ENCODE measurements around the gene ZDHHC4.

DNA sequence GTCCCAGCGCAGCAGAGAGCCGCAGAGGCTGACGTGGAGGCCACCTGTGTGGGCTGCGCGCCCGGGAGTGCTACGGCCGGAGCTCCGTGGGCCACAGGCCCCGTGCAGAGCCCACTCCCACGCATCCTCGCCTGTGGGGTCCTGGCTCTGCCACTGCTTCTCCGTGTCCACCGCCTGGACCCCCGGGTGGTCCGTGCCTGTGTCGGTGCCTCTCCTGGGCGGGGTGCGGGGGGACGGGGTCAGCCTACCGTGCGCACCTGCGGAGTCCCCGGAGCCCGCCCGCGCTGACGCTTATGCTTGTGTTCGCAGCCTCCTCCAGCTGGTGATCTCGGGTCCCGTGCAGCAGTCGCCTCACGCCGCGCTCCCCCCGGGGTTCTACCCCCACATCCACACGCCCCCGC is 30.4 kb downstream of the ZDHHC4 start:
- TF ChIP-seq, protein P1, sequence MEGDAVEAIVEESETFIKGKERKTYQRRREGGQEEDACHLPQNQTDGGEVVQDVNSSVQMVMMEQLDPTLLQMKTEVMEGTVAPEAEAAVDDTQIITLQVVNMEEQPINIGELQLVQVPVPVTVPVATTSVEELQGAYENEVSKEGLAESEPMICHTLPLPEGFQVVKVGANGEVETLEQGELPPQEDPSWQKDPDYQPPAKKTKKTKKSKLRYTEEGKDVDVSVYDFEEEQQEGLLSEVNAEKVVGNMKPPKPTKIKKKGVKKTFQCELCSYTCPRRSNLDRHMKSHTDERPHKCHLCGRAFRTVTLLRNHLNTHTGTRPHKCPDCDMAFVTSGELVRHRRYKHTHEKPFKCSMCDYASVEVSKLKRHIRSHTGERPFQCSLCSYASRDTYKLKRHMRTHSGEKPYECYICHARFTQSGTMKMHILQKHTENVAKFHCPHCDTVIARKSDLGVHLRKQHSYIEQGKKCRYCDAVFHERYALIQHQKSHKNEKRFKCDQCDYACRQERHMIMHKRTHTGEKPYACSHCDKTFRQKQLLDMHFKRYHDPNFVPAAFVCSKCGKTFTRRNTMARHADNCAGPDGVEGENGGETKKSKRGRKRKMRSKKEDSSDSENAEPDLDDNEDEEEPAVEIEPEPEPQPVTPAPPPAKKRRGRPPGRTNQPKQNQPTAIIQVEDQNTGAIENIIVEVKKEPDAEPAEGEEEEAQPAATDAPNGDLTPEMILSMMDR (IDR thresholded peaks at IDR 0.05 in 2 of 3, conservative IDR thresholded peaks at IDR 0.05 in 1 of 3; ENCODE audit: control insufficient read depth in 2 of 3, extremely low read depth in 1 of 3, insufficient read depth in 1 of 3, low read depth in 3 of 3, low read length in 3 of 3), result no peak
- TF ChIP-seq MTA3 (IDR thresholded peaks at IDR 0.05; ENCODE audit: borderline replicate concordance, low read length), result no peak
- TF ChIP-seq EZH2 (IDR thresholded peaks at IDR 0.05; ENCODE audit: borderline replicate concordance, control insufficient read depth, low read depth, low read length), result no peak
- no peak for TF ChIP-seq BRCA1 (IDR thresholded peaks at IDR 0.05; ENCODE audit: low read depth, low read length)
- TF ChIP-seq, protein P2, sequence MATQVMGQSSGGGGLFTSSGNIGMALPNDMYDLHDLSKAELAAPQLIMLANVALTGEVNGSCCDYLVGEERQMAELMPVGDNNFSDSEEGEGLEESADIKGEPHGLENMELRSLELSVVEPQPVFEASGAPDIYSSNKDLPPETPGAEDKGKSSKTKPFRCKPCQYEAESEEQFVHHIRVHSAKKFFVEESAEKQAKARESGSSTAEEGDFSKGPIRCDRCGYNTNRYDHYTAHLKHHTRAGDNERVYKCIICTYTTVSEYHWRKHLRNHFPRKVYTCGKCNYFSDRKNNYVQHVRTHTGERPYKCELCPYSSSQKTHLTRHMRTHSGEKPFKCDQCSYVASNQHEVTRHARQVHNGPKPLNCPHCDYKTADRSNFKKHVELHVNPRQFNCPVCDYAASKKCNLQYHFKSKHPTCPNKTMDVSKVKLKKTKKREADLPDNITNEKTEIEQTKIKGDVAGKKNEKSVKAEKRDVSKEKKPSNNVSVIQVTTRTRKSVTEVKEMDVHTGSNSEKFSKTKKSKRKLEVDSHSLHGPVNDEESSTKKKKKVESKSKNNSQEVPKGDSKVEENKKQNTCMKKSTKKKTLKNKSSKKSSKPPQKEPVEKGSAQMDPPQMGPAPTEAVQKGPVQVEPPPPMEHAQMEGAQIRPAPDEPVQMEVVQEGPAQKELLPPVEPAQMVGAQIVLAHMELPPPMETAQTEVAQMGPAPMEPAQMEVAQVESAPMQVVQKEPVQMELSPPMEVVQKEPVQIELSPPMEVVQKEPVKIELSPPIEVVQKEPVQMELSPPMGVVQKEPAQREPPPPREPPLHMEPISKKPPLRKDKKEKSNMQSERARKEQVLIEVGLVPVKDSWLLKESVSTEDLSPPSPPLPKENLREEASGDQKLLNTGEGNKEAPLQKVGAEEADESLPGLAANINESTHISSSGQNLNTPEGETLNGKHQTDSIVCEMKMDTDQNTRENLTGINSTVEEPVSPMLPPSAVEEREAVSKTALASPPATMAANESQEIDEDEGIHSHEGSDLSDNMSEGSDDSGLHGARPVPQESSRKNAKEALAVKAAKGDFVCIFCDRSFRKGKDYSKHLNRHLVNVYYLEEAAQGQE (IDR thresholded peaks at IDR 0.05; ENCODE audit: low read depth, low read length), result no peak
- TF ChIP-seq, protein P3, sequence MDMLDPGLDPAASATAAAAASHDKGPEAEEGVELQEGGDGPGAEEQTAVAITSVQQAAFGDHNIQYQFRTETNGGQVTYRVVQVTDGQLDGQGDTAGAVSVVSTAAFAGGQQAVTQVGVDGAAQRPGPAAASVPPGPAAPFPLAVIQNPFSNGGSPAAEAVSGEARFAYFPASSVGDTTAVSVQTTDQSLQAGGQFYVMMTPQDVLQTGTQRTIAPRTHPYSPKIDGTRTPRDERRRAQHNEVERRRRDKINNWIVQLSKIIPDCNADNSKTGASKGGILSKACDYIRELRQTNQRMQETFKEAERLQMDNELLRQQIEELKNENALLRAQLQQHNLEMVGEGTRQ (IDR thresholded peaks at IDR 0.05; ENCODE audit: borderline replicate concordance, low read depth, low read length), result no peak
- no peak for TF ChIP-seq SRF (IDR thresholded peaks at IDR 0.05; ENCODE audit: low read depth in 2 of 2, low read length in 2 of 2)
- no peak for TF ChIP-seq NRF1 (conservative IDR thresholded peaks at IDR 0.05; ENCODE audit: low read depth, low read length)
- no peak for TF ChIP-seq IKZF1 (conservative IDR thresholded peaks at IDR 0.05)
- no peak for TF ChIP-seq BHLHE40 (IDR thresholded peaks at IDR 0.05; ENCODE audit: borderline replicate concordance in 1 of 2, low read depth in 2 of 2, low read length in 1 of 2)
- no peak for TF ChIP-seq POLR2A (IDR thresholded peaks at IDR 0.05; ENCODE audit: low read depth, low read length)
- no peak for TF ChIP-seq CREM (IDR thresholded peaks at IDR 0.05; ENCODE audit: low read depth)
- TF ChIP-seq, protein P4, sequence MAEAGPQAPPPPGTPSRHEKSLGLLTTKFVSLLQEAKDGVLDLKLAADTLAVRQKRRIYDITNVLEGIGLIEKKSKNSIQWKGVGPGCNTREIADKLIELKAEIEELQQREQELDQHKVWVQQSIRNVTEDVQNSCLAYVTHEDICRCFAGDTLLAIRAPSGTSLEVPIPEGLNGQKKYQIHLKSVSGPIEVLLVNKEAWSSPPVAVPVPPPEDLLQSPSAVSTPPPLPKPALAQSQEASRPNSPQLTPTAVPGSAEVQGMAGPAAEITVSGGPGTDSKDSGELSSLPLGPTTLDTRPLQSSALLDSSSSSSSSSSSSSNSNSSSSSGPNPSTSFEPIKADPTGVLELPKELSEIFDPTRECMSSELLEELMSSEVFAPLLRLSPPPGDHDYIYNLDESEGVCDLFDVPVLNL (IDR thresholded peaks at IDR 0.05; ENCODE audit: low read depth, low read length), result no peak
- TF ChIP-seq, protein P5, sequence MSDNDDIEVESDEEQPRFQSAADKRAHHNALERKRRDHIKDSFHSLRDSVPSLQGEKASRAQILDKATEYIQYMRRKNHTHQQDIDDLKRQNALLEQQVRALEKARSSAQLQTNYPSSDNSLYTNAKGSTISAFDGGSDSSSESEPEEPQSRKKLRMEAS (IDR thresholded peaks at IDR 0.05; ENCODE audit: low read depth, low read length), result no peak
